ENCODE data around the gene GIPC3.

GIPC3 gene

DNA sequence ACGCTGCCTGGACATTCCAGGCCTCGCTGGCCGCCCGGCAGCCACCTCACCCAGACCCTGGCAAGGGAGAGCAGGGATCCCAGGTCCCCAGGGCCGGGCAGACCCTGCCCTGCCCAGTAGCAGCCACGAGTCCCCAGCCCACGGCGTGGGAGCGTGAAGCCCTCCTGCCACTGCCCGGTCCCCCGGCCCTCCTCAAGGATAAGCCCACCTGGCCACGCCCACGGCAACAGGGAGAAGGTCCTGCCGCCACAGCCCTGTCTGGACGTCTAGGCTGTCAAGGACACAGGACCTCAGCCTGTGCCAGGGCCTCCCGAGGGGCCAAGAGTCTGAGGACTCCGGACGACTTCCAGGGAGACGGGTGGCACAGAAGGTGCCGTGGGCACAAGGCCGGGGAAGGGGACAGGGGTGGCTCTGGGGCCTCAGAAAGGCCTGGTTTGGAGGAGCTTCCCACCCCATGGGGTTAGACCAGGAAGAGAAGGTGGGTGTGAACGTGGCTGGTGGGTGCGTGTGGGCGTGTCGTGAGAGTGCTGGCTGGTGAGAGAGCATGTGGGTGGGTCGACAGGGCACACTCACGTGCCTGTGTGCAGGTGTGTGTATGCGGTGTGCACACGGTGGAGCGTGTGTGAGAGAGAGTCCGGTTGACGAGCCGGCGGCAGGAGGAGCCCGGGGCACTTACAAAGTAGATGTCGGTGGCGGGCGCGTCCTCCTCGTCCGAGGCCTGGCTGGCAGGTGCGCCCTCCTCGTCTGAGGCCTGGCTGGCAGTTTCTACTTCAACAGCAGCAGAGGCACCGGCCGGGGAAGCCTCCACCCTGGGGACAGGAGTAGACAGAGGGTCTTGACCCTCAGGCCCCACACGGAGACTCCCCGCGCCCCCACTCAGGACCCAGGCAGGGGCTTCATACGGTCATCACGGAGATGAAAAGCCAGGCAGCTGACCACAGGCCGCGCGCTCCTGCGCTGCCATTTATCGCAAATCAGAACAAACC is 53.2 kb downstream of the GIPC3 start:
- DNase-seq (ENCODE audit: low read depth, low spot score) = no peak

DNA sequence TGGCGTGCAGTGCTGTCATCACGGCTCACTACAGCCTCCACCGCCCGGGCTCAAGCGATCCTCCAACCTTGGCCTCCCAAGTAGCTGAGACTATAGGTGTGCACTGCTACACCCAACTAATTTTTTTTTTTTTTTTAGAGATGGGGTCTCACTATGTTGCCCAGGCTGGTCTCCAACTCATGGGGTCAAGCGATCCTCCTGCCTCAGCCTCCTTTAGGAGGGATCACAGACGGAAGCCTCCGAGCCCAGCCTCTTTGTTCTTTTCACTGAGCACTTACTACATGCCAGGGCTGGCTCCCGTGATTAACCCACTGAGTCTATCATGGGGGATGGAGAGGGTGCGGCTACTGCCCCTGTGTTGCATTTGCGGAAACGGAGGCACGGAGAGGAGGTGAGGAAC is 54.2 kb downstream of the GIPC3 start:
- no peak for DNase-seq (ENCODE audit: low read depth, low spot score)

DNA sequence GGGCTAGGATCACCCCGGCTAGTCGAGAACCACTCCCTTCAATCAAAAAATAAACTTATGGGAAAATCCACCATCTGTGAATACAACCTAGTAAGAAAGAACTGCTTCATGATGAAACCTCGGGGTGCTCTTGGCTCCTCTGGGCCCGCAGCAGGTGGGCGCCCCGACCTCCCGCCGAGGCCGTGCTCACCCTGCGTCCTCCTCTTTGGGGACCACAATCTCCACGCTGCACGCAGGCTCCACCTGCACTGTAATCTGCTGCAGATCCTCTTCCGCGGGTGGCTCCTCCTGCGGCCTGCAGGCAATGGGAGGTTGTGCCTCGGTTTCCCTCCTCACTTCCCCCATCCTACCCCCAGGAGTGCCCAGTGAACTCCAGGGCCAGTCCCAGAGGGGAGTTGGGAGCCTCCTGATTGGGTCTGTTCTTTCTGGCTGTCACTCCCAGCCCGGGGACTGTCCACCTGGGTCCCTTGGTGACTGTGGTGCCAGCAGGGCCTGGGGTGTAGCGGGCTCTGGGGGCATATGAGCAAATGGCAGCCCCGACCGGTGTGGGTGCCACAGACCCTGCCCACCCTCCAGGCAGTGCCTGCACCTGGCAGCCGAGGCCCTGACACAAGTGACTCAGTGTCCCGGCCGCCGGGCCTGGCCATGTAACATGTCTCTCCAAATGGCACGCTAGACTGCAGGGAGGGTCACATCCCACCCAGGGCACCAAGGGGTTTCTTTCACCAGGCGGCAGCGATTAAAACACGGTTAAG is 56.4 kb downstream of the GIPC3 start:
- DNase-seq (ENCODE audit: low read depth, low spot score) = no peak

DNA sequence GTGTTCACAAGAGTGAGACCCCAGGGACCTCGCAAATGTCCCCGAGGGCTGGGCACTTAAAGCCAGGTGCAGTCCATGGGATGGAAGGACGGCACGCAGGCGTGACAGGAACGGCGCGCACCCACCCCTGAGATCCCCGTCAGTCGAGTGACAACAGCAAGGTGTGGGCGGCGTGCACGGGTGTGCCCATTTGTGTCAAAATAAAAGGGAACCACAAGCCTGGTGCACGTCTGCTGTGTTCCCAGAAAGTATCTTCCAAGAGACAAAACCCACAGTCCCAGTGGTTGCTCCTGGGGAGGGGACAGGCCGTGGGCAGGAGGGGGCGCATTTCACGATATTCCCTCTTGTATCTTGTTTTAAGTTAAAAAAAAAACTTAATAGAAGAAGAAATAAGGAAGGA is 57.0 kb downstream of the GIPC3 start:
- no peak for DNase-seq (ENCODE audit: low read depth, low spot score)
